Urinary bladder (tissue), 4 donors: ENCODE measurements around the gene RGS17. TPM values are rescaled to one million over a fixed set of nuclear protein-coding genes. Genes with fewer than 3 reads are reported as not detected.
"Not testable (repeated sequence)": the region's sequence is repeated elsewhere in the genome, so short reads cannot be mapped to it uniquely, and the experiment has no call there.

Experiments
- DNase-seq: peaks from one replicate; pipeline ENCODE4 v3.0.0-alpha.2; 2015; ENCODE audit errors: extremely low spot score
- H3K27ac ChIP-seq: one replicate; pipeline ENCODE4 v1.5.1; 2013; ENCODE audit warnings: low read depth, mild to moderate bottlenecking, moderate library complexity
- H3K36me3 ChIP-seq: one replicate; pipeline ENCODE4 v1.6.1; 2013; ENCODE audit warnings: mild to moderate bottlenecking, moderate library complexity; ENCODE audit not compliant: insufficient read depth
- H3K4me1 ChIP-seq: one replicate; pipeline ENCODE4 v1.6.1; 2013; ENCODE audit warnings: mild to moderate bottlenecking, moderate library complexity; ENCODE audit not compliant: insufficient read depth
- H3K4me3 ChIP-seq: one replicate; pipeline ENCODE4 v1.5.1; 2013; ENCODE audit warnings: low read depth, low read length
- WGBS: extraction: QIAGEN DNeasy Blood & Tissue Kit; methylation state at CpG from one replicate; pipeline ENCODE4 v1.1.7; 2013; 5-methylcytosine and 5-hydroxymethylcytosine counted together
- polyA plus RNA-seq: library from polyadenylated mRNA; stranded (reverse); fragments of 200-250 nt; gene quantifications from one replicate; pipeline ENCODE4 v1.2.3, GENCODE V29; 2013
- total RNA-seq: library from RNA; depleted of rRNA; stranded (reverse); fragments of >200 nt; gene quantifications from one replicate; pipeline ENCODE4 v1.2.3, GENCODE V29; 2014
- donor health status: healthy with polysubstance abuse.
- donor health status: healthy.

Gene RGS17
- total and polyA plus RNA-seq, 2 donors, result 0.68 to 6.6 TPM

GRCh38 chr6:153143200-153143599 is 12.1 kb upstream of the RGS17 start:
- Histone ChIP-seq H3K4me3 (no peak overlapping the region), H3K4me1 (no peaks in the 10 kb centered on the region), H3K36me3 (no peaks in the 10 kb centered on the region), H3K27ac (no peak overlapping the region)
- WGBS, result 54% methylated on average over 4 of the region's 4 CpGs
- no peak for DNase-seq

DNA sequence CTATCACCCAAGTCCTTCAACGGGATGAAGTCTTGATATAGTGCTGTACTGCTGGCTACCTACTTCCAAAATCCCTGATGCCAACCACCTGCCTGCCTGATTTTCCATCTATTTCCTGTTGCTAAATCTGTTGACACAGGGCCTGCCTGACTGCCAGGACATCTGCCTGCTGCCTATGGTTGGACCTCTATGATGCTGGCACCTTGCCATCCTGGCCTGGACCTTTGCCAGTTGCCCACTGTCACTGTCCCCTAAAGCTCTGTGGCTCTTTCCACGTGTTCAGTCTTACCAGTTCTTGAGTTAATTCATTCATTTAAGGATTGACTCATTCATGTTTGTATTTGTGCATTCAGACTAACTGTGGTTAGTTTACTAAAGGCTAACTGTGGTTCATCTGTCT is 9.2 kb upstream of the RGS17 start:
- no peak for DNase-seq
- Histone ChIP-seq H3K4me1 (no peaks in the 10 kb centered on the region), H3K27ac (no peak overlapping the region), H3K36me3 (no peaks in the 10 kb centered on the region), H3K4me3 (no peak overlapping the region)
- 36% methylated on average over 2 of the region's 2 CpGs for WGBS

- Histone ChIP-seq H3K27ac (no peak overlapping the region), H3K36me3 (no peaks in the 10 kb centered on the region), H3K4me3 (no peak overlapping the region), H3K4me1 (no peaks in the 10 kb centered on the region)
- 78% methylated on average over 1 of the region's 1 CpG for WGBS
- no peak for DNase-seq
These were observed 7.8 kb upstream of the RGS17 start for GRCh38 chr6:153138930-153139329.

- 70% methylated on average over 2 of the region's 2 CpGs for WGBS
- Histone ChIP-seq H3K27ac (no peak overlapping the region), H3K36me3 (no peaks in the 10 kb centered on the region), H3K4me3 (no peak overlapping the region), H3K4me1 (no peaks in the 10 kb centered on the region)
- DNase-seq, result no peak
These were observed 4.6 kb upstream of the RGS17 start for GRCh38 chr6:153135681-153136080.

- not testable (repeated sequence) for H3K4me1 ChIP-seq, H3K27ac ChIP-seq, DNase-seq, H3K36me3 ChIP-seq, H3K4me3 ChIP-seq
- 98% methylated on average over 30 of the region's 30 CpGs for WGBS
These were observed 2.6 kb upstream of the RGS17 start for GRCh38 chr6:153133667-153134066.

- Histone ChIP-seq H3K4me1 (no peaks in the 10 kb centered on the region), H3K4me3 (peak overlapping the region; percentile 79), H3K36me3 (no peaks in the 10 kb centered on the region), H3K27ac (no peak overlapping the region)
- WGBS, result under 1% methylated on average over 54 of the region's 54 CpGs
- DNase-seq, result no peak
These were observed 506 bp downstream of the RGS17 start for GRCh38 chr6:153130515-153131036.

DNA sequence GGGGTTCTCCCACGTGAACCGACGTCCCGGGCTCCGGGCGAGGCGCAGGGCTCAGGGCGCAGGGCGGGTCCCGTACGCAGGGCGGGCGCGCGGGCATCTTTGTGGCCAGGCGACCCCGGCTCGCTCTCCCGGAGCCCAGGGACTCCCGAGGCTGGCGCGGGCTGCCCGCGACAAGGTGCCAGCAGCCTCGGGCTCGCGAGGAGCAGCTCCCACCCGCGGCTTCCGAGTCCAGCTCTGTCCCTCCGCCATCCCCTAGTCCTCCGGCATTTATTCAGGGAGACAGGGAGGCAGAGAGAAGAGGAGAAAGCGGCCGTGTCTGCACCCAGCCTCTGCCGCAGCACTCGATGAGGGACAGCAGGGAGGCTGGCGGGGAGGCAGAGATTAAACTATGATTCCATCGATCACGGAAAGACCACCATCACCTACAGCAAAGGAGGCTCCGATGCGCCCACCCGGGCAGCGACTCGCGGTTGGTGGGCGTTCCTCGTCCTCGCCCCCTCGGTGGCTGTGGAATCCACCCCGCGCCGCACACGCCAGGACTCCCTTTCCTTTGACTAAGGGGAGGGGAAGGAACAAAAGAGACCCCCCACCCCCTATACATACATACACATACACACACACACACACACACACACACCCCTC is 1.1 kb downstream of the RGS17 start:
- Histone ChIP-seq H3K4me1 (no peaks in the 10 kb centered on the region), H3K27ac (no peak overlapping the region), H3K4me3 (peak overlapping the region; percentile 79), H3K36me3 (no peaks in the 10 kb centered on the region)
- no peak for DNase-seq
- WGBS, result under 1% methylated on average over 53 of the region's 53 CpGs

DNA sequence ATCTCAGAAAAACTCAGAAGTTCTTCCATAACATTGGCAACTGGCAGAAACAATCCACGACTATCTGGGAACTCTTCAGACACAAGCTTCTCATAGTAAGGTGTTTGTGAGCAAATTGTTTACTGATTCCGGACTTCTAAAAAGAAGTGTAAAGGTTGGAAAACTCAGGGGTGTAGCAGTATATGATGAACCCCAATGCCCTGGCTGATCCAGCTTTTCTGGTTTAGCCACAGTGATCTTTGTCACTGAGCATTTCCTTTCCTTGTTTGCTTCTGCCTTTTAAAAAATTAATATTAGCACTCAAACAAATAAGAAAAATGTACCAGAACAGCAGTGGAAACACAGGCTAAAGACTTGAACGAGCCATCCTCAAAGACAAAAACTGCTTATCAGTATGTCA is 4.9 kb downstream of the RGS17 start:
- H3K27ac ChIP-seq, result no peak overlapping the region
- 82% methylated on average over 3 of the region's 3 CpGs for WGBS
- H3K36me3 ChIP-seq, result no peaks in the 10 kb centered on the region
- no peak overlapping the region for H3K4me3 ChIP-seq
- no peaks in the 10 kb centered on the region for H3K4me1 ChIP-seq
- DNase-seq, result no peak

- Histone ChIP-seq H3K4me3 (no peak overlapping the region), H3K4me1 (no peaks in the 10 kb centered on the region), H3K27ac (no peak overlapping the region), H3K36me3 (no peaks in the 10 kb centered on the region)
- no peak for DNase-seq
These were observed 6.0 kb downstream of the RGS17 start for GRCh38 chr6:153125032-153125431.

- Histone ChIP-seq H3K36me3 (no peaks in the 10 kb centered on the region), H3K4me3 (no peak overlapping the region), H3K27ac (no peak overlapping the region), H3K4me1 (no peaks in the 10 kb centered on the region)
- DNase-seq, result no peak
- WGBS, result 66% methylated on average over 3 of the region's 3 CpGs
These were observed 7.3 kb downstream of the RGS17 start for GRCh38 chr6:153123801-153124200.

GRCh38 chr6:153121311-153121710 is 9.8 kb downstream of the RGS17 start:
- no peaks in the 10 kb centered on the region for H3K4me1 ChIP-seq
- H3K36me3 ChIP-seq, result no peaks in the 10 kb centered on the region
- H3K4me3 ChIP-seq, result no peak overlapping the region
- DNase-seq, result no peak
- no peak overlapping the region for H3K27ac ChIP-seq

GRCh38 chr6:153117986-153118879 is 12.8 kb downstream of the RGS17 start:
- Histone ChIP-seq H3K4me3 (no peak overlapping the region), H3K36me3 (no peaks in the 10 kb centered on the region), H3K27ac (no peak overlapping the region), H3K4me1 (no peaks in the 10 kb centered on the region)
- WGBS, result 63% methylated on average over 3 of the region's 3 CpGs
- DNase-seq, result no peak

GRCh38 chr6:153111082-153111481 is 20.0 kb downstream of the RGS17 start:
- 72% methylated on average over 9 of the region's 9 CpGs for WGBS
- not testable (repeated sequence) for DNase-seq, H3K4me3 ChIP-seq, H3K27ac ChIP-seq, H3K4me1 ChIP-seq, H3K36me3 ChIP-seq

- 95% methylated on average over 11 of the region's 11 CpGs for WGBS
- H3K4me1 ChIP-seq, H3K27ac ChIP-seq, H3K4me3 ChIP-seq, DNase-seq, H3K36me3 ChIP-seq: not testable (repeated sequence)
These were observed 20.5 kb downstream of the RGS17 start for GRCh38 chr6:153110612-153111011.
